Measurements from ENCODE around the gene YRDC. TPM values are rescaled to one million over a fixed set of nuclear protein-coding genes. Genes with fewer than 3 reads are reported as not detected.

Gene YRDC
- total and polyA plus RNA-seq, 7 experiments from 2014 or later = 13.1 to 30.6 (median 17.0) TPM

GRCh38 chr1:37802439-37802838, 5.6 kb downstream of the YRDC start:
- Histone ChIP-seq H3K27ac (ENCODE audit: low read depth, low read length) (no peak overlapping the region), H3K4me3 (ENCODE audit: low read length) (no peak overlapping the region), H3K36me3 (ENCODE audit: control insufficient read depth in 2 of 3, insufficient read depth in 3 of 3, low read length in 3 of 3) (peaks cover 22 to 71% (median 33%) of the 10 kb centered on the region in 3 experiments), H3K9me3 (ENCODE audit: control insufficient read depth in 2 of 3, low read length in 3 of 3) (no peaks in the 10 kb centered on the region), H3K4me1 (ENCODE audit: control insufficient read depth in 2 of 2, insufficient read depth in 2 of 2, low read length in 2 of 2) (peaks cover 10 to 14% of the 10 kb centered on the region in 2 donors), H3K27me3 (ENCODE audit: control insufficient read depth in 2 of 2, insufficient read depth in 2 of 2, low read length in 2 of 2) (no peaks in the 10 kb centered on the region)
- Mint-ChIP-seq H3K4me3 (no peak overlapping the region), H3K27ac (peak overlapping the region in 1 of 9 donors; percentile 48), H3K27me3 (no peaks in the 10 kb centered on the region), H3K9me3 (peaks cover 0 to 2% (median 0%) of the 10 kb centered on the region in 11 donors), H3K36me3 (peaks cover 8 to 60% (median 38%) of the 10 kb centered on the region in 5 donors), H3K4me1 (peaks cover 7 to 29% (median 15%) of the 10 kb centered on the region in 7 donors)
- no peak for DNase-seq
- ChIA-PET CTCF (no interaction called here), POLR2A (no interaction called here)
- intact Hi-C loops (cut with micrococcal nuclease) = no loop called here
- no peak for ATAC-seq

DNA sequence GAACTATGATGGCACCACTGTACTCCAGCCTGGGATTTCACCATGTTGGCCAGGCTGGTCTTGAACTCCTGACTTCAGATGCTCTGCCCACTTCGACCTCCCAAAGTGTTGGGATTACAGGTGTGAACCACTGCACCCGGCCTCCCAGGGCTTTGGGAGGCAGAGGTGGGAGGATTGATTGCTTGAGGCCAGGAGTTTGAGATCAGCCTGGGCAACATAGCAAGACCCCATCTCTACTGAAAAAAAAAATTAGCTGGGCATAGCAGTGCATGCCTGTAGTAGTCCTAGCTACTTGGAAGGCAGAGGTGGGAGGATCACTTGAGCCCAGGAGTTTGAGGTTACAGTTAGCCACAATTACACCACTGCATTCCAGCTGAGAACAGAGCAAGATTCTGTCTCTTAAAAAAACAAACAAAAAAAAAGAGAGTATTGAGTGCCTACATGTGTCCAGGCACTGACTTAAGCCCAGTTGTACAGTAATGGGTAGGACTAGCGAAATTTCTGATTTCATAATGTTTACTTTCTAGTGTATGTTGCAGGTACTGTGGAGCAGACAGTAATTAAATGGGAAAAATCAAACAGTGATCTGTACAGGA, 10.2 kb downstream of the YRDC start:
- Histone ChIP-seq H3K4me3 (ENCODE audit: low read length) (no peak overlapping the region), H3K9me3 (ENCODE audit: control insufficient read depth in 2 of 3, low read length in 3 of 3) (no peaks in the 10 kb centered on the region), H3K27ac (ENCODE audit: low read depth, low read length) (no peak overlapping the region), H3K36me3 (ENCODE audit: control insufficient read depth in 2 of 3, insufficient read depth in 3 of 3, low read length in 3 of 3) (peaks cover 4 to 32% (median 8%) of the 10 kb centered on the region in 3 experiments), H3K27me3 (ENCODE audit: control insufficient read depth in 2 of 2, insufficient read depth in 2 of 2, low read length in 2 of 2) (peaks cover 0 to under 1% of the 10 kb centered on the region in 2 donors), H3K4me1 (ENCODE audit: control insufficient read depth in 2 of 2, insufficient read depth in 2 of 2, low read length in 2 of 2) (peaks cover 3 to 8% of the 10 kb centered on the region in 2 donors)
- CTCF ChIA-PET = no interaction called here
- no peak overlapping the region for H3K4me3 Mint-ChIP-seq
- H3K27ac Mint-ChIP-seq = no peak overlapping the region
- peaks cover 1 to 19% (median 10%) of the 10 kb centered on the region in 5 donors for H3K27me3 Mint-ChIP-seq
- intact Hi-C loops (cut with micrococcal nuclease) = no loop called here
- POLR2A ChIA-PET = no interaction called here
- H3K9me3 Mint-ChIP-seq = peaks cover 0 to 2% (median 0%) of the 10 kb centered on the region in 11 donors
- ATAC-seq (no peak), DNase-seq (no peak)
- peaks cover 8 to 17% (median 9%) of the 10 kb centered on the region in 7 donors for H3K4me1 Mint-ChIP-seq
- H3K36me3 Mint-ChIP-seq = peaks cover 8 to 35% (median 21%) of the 10 kb centered on the region in 5 donors

GRCh38 chr1:37795340-37796125, 12.5 kb downstream of the YRDC start:
- CTCF ChIA-PET = no interaction called here
- peak in 8 of 9 donors; percentile 15 to 71 (median 40) for DNase-seq
- Histone ChIP-seq H3K27me3 (ENCODE audit: control insufficient read depth in 2 of 2, insufficient read depth in 2 of 2, low read length in 2 of 2) (peaks cover 0 to 8% of the 10 kb centered on the region in 2 donors), H3K9me3 (ENCODE audit: control insufficient read depth in 2 of 3, low read length in 3 of 3) (no peaks in the 10 kb centered on the region), H3K4me3 (ENCODE audit: low read length) (no peak overlapping the region), H3K27ac (ENCODE audit: low read depth, low read length) (no peak overlapping the region), H3K36me3 (ENCODE audit: control insufficient read depth in 2 of 3, insufficient read depth in 3 of 3, low read length in 3 of 3) (peaks cover 0 to 14% (median 0%) of the 10 kb centered on the region in 3 experiments), H3K4me1 (ENCODE audit: control insufficient read depth in 2 of 2, insufficient read depth in 2 of 2, low read length in 2 of 2) (peaks cover 3 to 8% of the 10 kb centered on the region in 2 donors)
- Mint-ChIP-seq H3K27me3 (peaks cover 25 to 34% (median 29%) of the 10 kb centered on the region in 5 donors), H3K36me3 (peaks cover 3 to 20% (median 10%) of the 10 kb centered on the region in 5 donors), H3K4me1 (peaks cover 8 to 25% (median 14%) of the 10 kb centered on the region in 7 donors), H3K27ac (peak overlapping the region in 3 of 9 donors; percentile 32 to 46 (median 42)), H3K4me3 (peak overlapping the region; percentile 63 to 82 (median 75)), H3K9me3 (peaks cover 0 to 2% (median 0%) of the 10 kb centered on the region in 11 donors)
- intact Hi-C loops (cut with micrococcal nuclease) = loop anchor here (2.0 kb wide), 2 partner anchors 13 to 31 kb away; partner anchors contain the start of genes EPHA10 (in 1 of the 2) and YRDC (in 1 of the 2)
- POLR2A ChIA-PET = interaction anchor here (1.3 kb wide), 1 partner anchor 13 kb away, joined by 5 read pairs; the partner anchor contains the start of genes C1orf122 and YRDC
- ATAC-seq = peak; percentile 56

DNA sequence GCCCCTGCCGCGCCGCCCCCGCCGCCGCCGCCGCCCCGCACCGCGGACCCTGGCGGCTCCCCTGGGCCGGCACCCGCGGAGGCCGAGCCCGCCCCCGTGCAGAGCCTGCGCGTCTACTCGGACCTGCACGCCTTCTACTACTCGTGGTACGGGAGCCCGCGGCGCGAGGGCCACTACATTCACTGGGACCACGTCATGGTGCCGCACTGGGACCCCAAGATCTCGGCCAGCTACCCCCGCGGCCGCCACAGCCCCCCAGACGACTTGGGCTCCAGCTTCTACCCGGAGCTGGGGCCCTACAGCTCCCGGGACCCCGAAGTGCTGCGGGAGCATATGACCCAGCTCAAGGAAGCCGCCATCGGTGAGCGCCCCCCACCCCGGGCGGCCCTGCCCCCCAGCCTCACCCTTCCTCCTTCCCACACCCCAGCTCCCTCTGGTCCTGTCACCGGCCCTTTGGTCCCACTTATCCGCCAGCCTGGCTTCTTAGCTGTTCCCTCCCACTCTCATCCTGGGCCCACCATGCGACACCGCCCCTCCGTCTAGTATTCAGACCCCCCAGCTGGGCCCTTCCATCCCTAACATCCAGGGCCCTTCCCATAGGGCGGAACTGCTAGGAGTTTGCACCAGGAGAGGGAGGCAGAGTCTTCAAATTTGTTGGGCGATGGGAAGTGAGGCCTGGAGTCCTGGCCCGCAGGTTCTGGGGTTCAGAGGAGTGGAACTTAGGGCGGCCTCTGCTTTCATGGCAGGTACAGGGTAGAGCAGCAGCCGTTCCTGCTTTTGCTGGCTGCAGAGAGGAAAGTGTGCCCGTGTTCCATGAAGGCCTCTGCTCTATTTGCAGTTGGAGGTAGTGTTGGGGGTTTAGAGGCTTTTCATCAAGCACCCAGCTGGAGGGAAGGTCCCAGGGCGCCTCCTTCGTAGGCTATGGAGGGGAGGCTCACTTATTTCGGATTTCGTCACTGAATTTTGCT, 13.4 kb downstream of the YRDC start:
- Histone ChIP-seq H3K4me3 (ENCODE audit: low read length) (no peak overlapping the region), H3K9me3 (ENCODE audit: control insufficient read depth in 2 of 3, low read length in 3 of 3) (no peaks in the 10 kb centered on the region), H3K36me3 (ENCODE audit: control insufficient read depth in 2 of 3, insufficient read depth in 3 of 3, low read length in 3 of 3) (peaks cover 0 to 8% (median 0%) of the 10 kb centered on the region in 3 experiments), H3K27me3 (ENCODE audit: control insufficient read depth in 2 of 2, insufficient read depth in 2 of 2, low read length in 2 of 2) (peaks cover 0 to 8% of the 10 kb centered on the region in 2 donors), H3K4me1 (ENCODE audit: control insufficient read depth in 2 of 2, insufficient read depth in 2 of 2, low read length in 2 of 2) (peaks cover 3 to 8% of the 10 kb centered on the region in 2 donors), H3K27ac (ENCODE audit: low read depth, low read length) (no peak overlapping the region)
- Mint-ChIP-seq H3K9me3 (peaks cover 0 to 2% (median 0%) of the 10 kb centered on the region in 11 donors), H3K4me1 (peaks cover 8 to 25% (median 14%) of the 10 kb centered on the region in 7 donors), H3K36me3 (peaks cover 3 to 13% (median 7%) of the 10 kb centered on the region in 5 donors), H3K4me3 (peak overlapping the region; percentile 23 to 82 (median 75)), H3K27me3 (peaks cover 32 to 42% (median 38%) of the 10 kb centered on the region in 5 donors), H3K27ac (peak overlapping the region in 1 of 9 donors; percentile 42)
- ChIA-PET CTCF (no interaction called here), POLR2A (interaction anchor here (1.3 kb wide), 1 partner anchor 13 kb away, joined by 5 read pairs; the partner anchor contains the start of genes C1orf122 and YRDC)
- DNase-seq (no peak), ATAC-seq (peak; percentile 26)
- intact Hi-C loops (cut with micrococcal nuclease) = loop anchor here (2.0 kb wide), 2 partner anchors 14 to 30 kb away; partner anchors contain the start of genes EPHA10 (in 1 of the 2) and YRDC (in 1 of the 2)

DNA sequence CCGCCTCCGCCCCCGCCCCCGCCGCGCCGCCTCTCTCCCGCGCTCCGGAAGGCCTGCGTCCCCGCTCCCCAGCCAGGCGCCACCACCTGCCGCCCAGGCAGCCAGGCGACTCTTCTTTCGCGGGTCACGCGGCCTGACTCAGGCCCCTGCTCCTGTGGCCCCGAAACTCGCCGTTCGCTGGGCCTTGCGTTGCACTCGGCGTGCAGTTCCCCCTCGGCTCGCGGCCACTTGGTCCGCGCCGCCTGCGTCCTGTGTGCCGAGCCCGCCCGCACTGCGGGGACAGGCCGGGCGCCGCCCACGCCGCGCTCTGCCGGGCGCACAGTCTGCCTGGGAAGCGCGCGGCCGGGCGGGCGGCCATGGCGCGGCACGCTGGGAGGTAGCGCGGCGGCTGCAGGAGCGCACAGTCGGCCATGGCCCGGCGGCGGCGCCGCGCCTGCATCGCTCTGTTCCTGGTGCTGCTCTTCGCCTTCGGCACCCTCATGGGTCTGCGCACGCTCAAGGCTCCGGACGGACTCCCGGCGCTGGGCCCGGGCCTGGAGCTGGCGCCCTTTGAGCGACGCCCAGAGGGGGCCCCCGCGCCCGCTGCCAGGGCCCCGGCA, 14.1 kb downstream of the YRDC start, which contains the start of gene MANEAL:
MANEAL (plus strand) TSS at position 75 of the 599 bp plus-strand sequence; CDS start at position 411, 336 bp downstream.
- intact Hi-C loops (cut with micrococcal nuclease) = loop anchor here (2.0 kb wide), 2 partner anchors 15 to 29 kb away; partner anchors contain the start of genes EPHA10 (in 1 of the 2) and YRDC (in 1 of the 2)
- ChIA-PET CTCF (no interaction called here), POLR2A (interaction anchor here (1.3 kb wide), 1 partner anchor 14 kb away, joined by 5 read pairs; the partner anchor contains the start of genes C1orf122 and YRDC)
- Histone ChIP-seq H3K27ac (ENCODE audit: low read depth, low read length) (no peak within 1 kb of the TSS), H3K4me1 (ENCODE audit: control insufficient read depth in 2 of 2, insufficient read depth in 2 of 2, low read length in 2 of 2) (peaks cover 3 to 8% of the 10 kb centered on the region in 2 donors), H3K36me3 (ENCODE audit: control insufficient read depth in 2 of 3, insufficient read depth in 3 of 3, low read length in 3 of 3) (peaks cover 0 to under 1% (median 0%) of the 10 kb centered on the region in 3 experiments), H3K9me3 (ENCODE audit: control insufficient read depth in 2 of 3, low read length in 3 of 3) (no peaks in the 10 kb centered on the region), H3K27me3 (ENCODE audit: control insufficient read depth in 2 of 2, insufficient read depth in 2 of 2, low read length in 2 of 2) (peaks cover 0 to 8% of the 10 kb centered on the region in 2 donors), H3K4me3 (ENCODE audit: low read length) (no peak within 1 kb of the TSS)
- Mint-ChIP-seq H3K4me1 (peaks cover 8 to 25% (median 14%) of the 10 kb centered on the region in 7 donors), H3K27me3 (peaks cover 33 to 43% (median 38%) of the 10 kb centered on the region in 5 donors), H3K9me3 (no peaks in the 10 kb centered on the region), H3K36me3 (peaks cover 0 to 5% (median 1%) of the 10 kb centered on the region in 5 donors), H3K4me3 (peak within 1 kb of the TSS; percentile 35 to 82 (median 75)), H3K27ac (no peak within 1 kb of the TSS)
- ATAC-seq (peak; percentile 81), DNase-seq (peak in 5 of 9 donors; percentile 4 to 57 (median 24))

Data from naive thymus-derived CD4-positive, alpha-beta T cell (primary cell).